ENCODE results near the gene OR52N1.

DNA sequence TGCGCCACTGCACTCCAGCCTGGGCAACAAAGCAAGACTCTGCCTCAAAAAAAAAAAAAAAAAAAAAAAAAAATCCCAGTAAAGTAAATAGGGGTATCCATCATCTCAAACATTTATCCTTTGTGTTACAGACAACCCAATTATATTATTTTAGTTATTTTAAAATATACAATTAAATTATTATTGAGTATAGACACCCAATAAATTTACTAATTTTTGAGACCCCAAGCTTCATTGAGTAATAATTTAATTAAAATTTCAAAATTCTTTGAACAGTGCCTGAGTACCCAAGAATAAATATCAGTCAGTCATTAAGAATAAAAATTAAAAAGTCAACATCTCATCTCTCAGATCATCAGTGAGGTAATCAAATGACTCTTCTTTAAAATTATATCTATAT lies 37.1 kb downstream of the OR52N1 start, which contains the start of gene OR52N4:
- TF ChIP-seq ARNTL (CRISPR knock-in tag; IDR thresholded peaks at IDR 0.05; ENCODE audit: borderline replicate concordance, low read depth) (no peak), TCF4 (CRISPR knock-in tag; IDR thresholded peaks at IDR 0.05; ENCODE audit: borderline replicate concordance) (no peak), GLIS3 (CRISPR knock-in tag; IDR thresholded peaks at IDR 0.05) (no peak), BACH2 (CRISPR knock-in tag; IDR thresholded peaks at IDR 0.05; ENCODE audit: borderline replicate concordance) (no peak), ISL1 (CRISPR knock-in tag; IDR thresholded peaks at IDR 0.05) (no peak), ZFP30 (CRISPR knock-in tag; IDR thresholded peaks at IDR 0.05) (no peak), ZC3H10 (CRISPR knock-in tag; IDR thresholded peaks at IDR 0.05) (no peak), ZFP3 (CRISPR knock-in tag; IDR thresholded peaks at IDR 0.05) (no peak), ESRRG (CRISPR knock-in tag; IDR thresholded peaks at IDR 0.05) (no peak), TOX (CRISPR knock-in tag; IDR thresholded peaks at IDR 0.05; ENCODE audit: borderline replicate concordance) (no peak)
- TF ChIP-seq, protein P1, sequence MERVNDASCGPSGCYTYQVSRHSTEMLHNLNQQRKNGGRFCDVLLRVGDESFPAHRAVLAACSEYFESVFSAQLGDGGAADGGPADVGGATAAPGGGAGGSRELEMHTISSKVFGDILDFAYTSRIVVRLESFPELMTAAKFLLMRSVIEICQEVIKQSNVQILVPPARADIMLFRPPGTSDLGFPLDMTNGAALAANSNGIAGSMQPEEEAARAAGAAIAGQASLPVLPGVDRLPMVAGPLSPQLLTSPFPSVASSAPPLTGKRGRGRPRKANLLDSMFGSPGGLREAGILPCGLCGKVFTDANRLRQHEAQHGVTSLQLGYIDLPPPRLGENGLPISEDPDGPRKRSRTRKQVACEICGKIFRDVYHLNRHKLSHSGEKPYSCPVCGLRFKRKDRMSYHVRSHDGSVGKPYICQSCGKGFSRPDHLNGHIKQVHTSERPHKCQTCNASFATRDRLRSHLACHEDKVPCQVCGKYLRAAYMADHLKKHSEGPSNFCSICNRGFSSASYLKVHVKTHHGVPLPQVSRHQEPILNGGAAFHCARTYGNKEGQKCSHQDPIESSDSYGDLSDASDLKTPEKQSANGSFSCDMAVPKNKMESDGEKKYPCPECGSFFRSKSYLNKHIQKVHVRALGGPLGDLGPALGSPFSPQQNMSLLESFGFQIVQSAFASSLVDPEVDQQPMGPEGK (CRISPR knock-in tag; IDR thresholded peaks at IDR 0.05; ENCODE audit: borderline replicate concordance) = no peak
